ENCODE measurements around the gene PPP1R3A. TPM values are rescaled to one million over a fixed set of nuclear protein-coding genes. Genes with fewer than 3 reads are reported as not detected.

PPP1R3A gene
- total RNA-seq, 1 experiment from 2014 or later, result not detected

DNA sequence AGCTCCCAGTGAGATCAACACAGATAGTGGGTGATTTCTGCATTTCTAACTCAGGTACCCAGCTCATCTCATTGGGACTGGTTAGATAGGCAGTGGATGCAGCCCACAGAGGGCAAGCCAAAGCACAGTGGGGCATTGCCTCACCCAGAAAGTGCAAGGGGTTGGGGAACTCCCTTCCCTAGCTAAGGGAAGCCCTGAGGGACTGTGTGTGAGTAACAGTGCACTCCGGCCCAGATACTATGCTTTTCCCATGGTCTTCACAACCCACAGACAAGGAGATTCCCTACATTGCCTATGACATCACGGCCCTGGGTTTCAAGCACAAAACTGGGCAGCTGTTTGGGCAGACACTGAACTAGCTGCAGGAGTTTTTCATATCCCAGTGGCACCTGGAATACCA, 62.8 kb downstream of the PPP1R3A start:
- ChIA-PET CTCF (no interaction called here), POLR2A (ENCODE audit: unreplicated experiment) (no interaction called here)
- H4K20me1 ChIP-seq (ENCODE audit: insufficient read depth), result no peaks in the 10 kb centered on the region
- no peak overlapping the region for H3K4me3 ChIP-seq
- H3K27ac ChIP-seq, result no peak overlapping the region
- no peaks in the 10 kb centered on the region for H3K9me3 ChIP-seq (ENCODE audit: insufficient read depth, low read depth)
- no peaks in the 10 kb centered on the region for H3K27me3 ChIP-seq (ENCODE audit: insufficient read depth, low read depth)
- intact Hi-C loops (cut with micrococcal nuclease; ENCODE audit: unreplicated experiment), result no loop called here
- H3F3A ChIP-seq (ENCODE audit: insufficient read depth, low read depth), result no peaks in the 10 kb centered on the region
- no peaks in the 10 kb centered on the region for H3K4me1 ChIP-seq (replicated peaks; ENCODE audit: insufficient read depth)
- no peaks in the 10 kb centered on the region for H3K9me2 ChIP-seq (ENCODE audit: insufficient read depth)
- no TSS peak for BruUV-seq (replicated peaks)
- H3K36me3 ChIP-seq (ENCODE audit: low read depth), result no peaks in the 10 kb centered on the region
- no peaks in the 10 kb centered on the region for H3K79me2 ChIP-seq (ENCODE audit: low read depth)
- DNase-seq, result no peak
- TF ChIP-seq, protein P1, sequence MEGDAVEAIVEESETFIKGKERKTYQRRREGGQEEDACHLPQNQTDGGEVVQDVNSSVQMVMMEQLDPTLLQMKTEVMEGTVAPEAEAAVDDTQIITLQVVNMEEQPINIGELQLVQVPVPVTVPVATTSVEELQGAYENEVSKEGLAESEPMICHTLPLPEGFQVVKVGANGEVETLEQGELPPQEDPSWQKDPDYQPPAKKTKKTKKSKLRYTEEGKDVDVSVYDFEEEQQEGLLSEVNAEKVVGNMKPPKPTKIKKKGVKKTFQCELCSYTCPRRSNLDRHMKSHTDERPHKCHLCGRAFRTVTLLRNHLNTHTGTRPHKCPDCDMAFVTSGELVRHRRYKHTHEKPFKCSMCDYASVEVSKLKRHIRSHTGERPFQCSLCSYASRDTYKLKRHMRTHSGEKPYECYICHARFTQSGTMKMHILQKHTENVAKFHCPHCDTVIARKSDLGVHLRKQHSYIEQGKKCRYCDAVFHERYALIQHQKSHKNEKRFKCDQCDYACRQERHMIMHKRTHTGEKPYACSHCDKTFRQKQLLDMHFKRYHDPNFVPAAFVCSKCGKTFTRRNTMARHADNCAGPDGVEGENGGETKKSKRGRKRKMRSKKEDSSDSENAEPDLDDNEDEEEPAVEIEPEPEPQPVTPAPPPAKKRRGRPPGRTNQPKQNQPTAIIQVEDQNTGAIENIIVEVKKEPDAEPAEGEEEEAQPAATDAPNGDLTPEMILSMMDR (conservative IDR thresholded peaks at IDR 0.05), result no peak
- TF ChIP-seq EZH2 (IDR thresholded peaks at IDR 0.05; ENCODE audit: low read depth), result no peak
- no peak overlapping the region for H2AFZ ChIP-seq
- H3K4me2 ChIP-seq, result no peak overlapping the region

DNA sequence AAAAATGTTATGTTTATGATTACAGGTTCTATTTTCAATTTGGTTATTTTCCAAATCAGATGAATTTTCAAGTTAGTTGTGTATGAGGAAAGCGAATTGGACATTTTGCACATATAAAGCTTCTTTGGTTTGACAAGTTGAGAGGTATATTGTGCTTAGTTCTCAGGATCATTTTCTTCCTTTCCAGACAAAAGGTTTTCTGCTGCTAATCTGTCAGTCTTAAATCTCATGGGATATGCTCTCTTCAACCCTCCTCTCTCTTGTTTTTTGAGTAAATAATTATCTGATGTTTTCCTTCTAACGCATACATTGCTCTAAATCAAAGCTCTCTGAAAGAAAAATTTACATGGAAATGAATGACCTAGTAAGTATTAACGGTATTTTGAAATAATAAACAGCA, 77.9 kb downstream of the PPP1R3A start:
- ChIA-PET CTCF (no interaction called here), POLR2A (ENCODE audit: unreplicated experiment) (no interaction called here)
- no peaks in the 10 kb centered on the region for H3K36me3 ChIP-seq (ENCODE audit: low read depth)
- no peak overlapping the region for H3K4me2 ChIP-seq
- H3K79me2 ChIP-seq (ENCODE audit: low read depth), result no peaks in the 10 kb centered on the region
- no peak overlapping the region for H2AFZ ChIP-seq
- TF ChIP-seq, protein P1 (conservative IDR thresholded peaks at IDR 0.05), result no peak
- no peak for TF ChIP-seq EZH2 (IDR thresholded peaks at IDR 0.05; ENCODE audit: low read depth)
- no peaks in the 10 kb centered on the region for H3K9me2 ChIP-seq (ENCODE audit: insufficient read depth)
- H4K20me1 ChIP-seq (ENCODE audit: insufficient read depth), result no peaks in the 10 kb centered on the region
- H3K9me3 ChIP-seq (ENCODE audit: insufficient read depth, low read depth), result no peaks in the 10 kb centered on the region; the same call in 1 of the 2 replicates
- H3F3A ChIP-seq (ENCODE audit: insufficient read depth, low read depth), result no peaks in the 10 kb centered on the region
- no peaks in the 10 kb centered on the region for H3K4me1 ChIP-seq (replicated peaks; ENCODE audit: insufficient read depth)
- intact Hi-C loops (cut with micrococcal nuclease; ENCODE audit: unreplicated experiment), result no loop called here
- no peak overlapping the region for H3K4me3 ChIP-seq
- H3K27me3 ChIP-seq (ENCODE audit: insufficient read depth, low read depth), result no peaks in the 10 kb centered on the region
- no peak for DNase-seq
- no TSS peak for BruUV-seq (replicated peaks)
- H3K27ac ChIP-seq, result no peak overlapping the region

DNA sequence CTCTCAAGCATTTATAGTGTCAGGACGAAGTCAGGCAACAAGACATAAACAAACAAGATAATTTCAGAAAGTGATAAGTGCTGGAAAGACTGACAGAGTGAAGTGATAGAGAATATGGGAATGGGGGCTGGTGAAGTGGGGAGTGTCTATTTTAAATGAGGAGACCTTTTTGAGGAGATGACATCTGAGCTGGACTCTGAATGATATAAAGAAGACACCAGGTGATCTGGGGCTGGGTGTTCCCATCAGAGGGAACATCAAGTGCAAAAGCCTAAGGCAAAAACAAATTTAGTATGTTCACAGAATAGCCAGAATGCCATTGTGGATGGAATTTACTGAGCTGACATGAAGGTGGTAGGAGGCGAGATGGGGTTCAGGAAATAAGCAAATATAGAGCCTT, 83.4 kb downstream of the PPP1R3A start:
- no peak overlapping the region for H3K4me2 ChIP-seq
- ChIA-PET CTCF (no interaction called here), POLR2A (ENCODE audit: unreplicated experiment) (no interaction called here)
- H3K9me2 ChIP-seq (ENCODE audit: insufficient read depth), result no peaks in the 10 kb centered on the region
- no peaks in the 10 kb centered on the region for H4K20me1 ChIP-seq (ENCODE audit: insufficient read depth)
- H3K27ac ChIP-seq, result no peak overlapping the region
- no peaks in the 10 kb centered on the region for H3K9me3 ChIP-seq (ENCODE audit: insufficient read depth, low read depth)
- no peaks in the 10 kb centered on the region for H3K79me2 ChIP-seq (ENCODE audit: low read depth)
- DNase-seq, result no peak
- BruUV-seq (replicated peaks), result no TSS peak
- no peaks in the 10 kb centered on the region for H3K4me1 ChIP-seq (replicated peaks; ENCODE audit: insufficient read depth)
- H3F3A ChIP-seq (ENCODE audit: insufficient read depth, low read depth), result no peaks in the 10 kb centered on the region
- H2AFZ ChIP-seq, result no peak overlapping the region
- no peak overlapping the region for H3K4me3 ChIP-seq
- intact Hi-C loops (cut with micrococcal nuclease; ENCODE audit: unreplicated experiment), result no loop called here
- H3K36me3 ChIP-seq (ENCODE audit: low read depth), result no peaks in the 10 kb centered on the region
- H3K27me3 ChIP-seq (ENCODE audit: insufficient read depth, low read depth), result no peaks in the 10 kb centered on the region
- TF ChIP-seq, protein P1 (conservative IDR thresholded peaks at IDR 0.05), result no peak
- TF ChIP-seq EZH2 (IDR thresholded peaks at IDR 0.05; ENCODE audit: low read depth), result no peak

Measured in PC-9 (cell line).